ENCODE results near the gene ZSCAN12. TPM values are rescaled to one million over a fixed set of nuclear protein-coding genes. Genes with fewer than 3 reads are reported as not detected.

ZSCAN12 gene
- total RNA-seq, 1 donor from 2014 or later = 20.7 TPM

DNA sequence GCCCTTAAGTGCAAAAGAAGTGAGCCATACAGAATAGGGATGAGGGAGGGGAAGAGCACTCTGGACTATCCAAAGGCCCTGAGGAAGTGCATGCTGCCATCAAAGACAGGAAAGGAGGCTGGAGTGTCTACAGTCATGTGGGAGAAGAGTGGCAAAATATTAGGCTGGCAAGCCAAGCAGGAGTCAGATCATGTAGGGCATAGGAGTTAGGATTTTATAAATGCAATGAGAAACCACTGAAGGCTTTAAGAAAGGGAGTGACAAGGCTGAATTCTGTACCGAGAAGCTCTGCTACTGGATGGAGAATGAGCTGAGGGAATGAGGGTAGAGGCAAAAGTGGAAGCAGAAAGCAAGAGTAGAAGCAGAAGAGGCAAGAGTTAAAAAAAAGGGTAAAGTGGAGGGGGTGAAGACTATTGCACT, 65.9 kb downstream of the ZSCAN12 start:
- no peaks in the 10 kb centered on the region for H3K4me1 Mint-ChIP-seq
- no peaks in the 10 kb centered on the region for H3K9me3 ChIP-seq (ENCODE audit: low read depth)
- no peak overlapping the region for H3K9ac ChIP-seq
- H2AFZ ChIP-seq (replicated peaks) = no peak overlapping the region
- H4K20me1 ChIP-seq (ENCODE audit: low read depth) = no peaks in the 10 kb centered on the region
- no peak overlapping the region for H3K4me3 Mint-ChIP-seq
- H3K4me1 ChIP-seq = peaks cover 21% of the 10 kb centered on the region
- peak overlapping the region; percentile 4 for H3K27ac Mint-ChIP-seq
- TF ChIP-seq EZH2phosphoT487 (IDR thresholded peaks at IDR 0.05) = no peak
- no peak for TF ChIP-seq EZH2 (IDR thresholded peaks at IDR 0.05)
- TF ChIP-seq, protein P1, sequence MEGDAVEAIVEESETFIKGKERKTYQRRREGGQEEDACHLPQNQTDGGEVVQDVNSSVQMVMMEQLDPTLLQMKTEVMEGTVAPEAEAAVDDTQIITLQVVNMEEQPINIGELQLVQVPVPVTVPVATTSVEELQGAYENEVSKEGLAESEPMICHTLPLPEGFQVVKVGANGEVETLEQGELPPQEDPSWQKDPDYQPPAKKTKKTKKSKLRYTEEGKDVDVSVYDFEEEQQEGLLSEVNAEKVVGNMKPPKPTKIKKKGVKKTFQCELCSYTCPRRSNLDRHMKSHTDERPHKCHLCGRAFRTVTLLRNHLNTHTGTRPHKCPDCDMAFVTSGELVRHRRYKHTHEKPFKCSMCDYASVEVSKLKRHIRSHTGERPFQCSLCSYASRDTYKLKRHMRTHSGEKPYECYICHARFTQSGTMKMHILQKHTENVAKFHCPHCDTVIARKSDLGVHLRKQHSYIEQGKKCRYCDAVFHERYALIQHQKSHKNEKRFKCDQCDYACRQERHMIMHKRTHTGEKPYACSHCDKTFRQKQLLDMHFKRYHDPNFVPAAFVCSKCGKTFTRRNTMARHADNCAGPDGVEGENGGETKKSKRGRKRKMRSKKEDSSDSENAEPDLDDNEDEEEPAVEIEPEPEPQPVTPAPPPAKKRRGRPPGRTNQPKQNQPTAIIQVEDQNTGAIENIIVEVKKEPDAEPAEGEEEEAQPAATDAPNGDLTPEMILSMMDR (IDR thresholded peaks at IDR 0.05) = no peak
- no peak overlapping the region for H3K27ac ChIP-seq
- H3K36me3 Mint-ChIP-seq = peaks cover 13% of the 10 kb centered on the region
- DNase-seq (ENCODE audit: low spot score) = no peak
- no peak overlapping the region for H3K4me2 ChIP-seq
- no peaks in the 10 kb centered on the region for H3K27me3 Mint-ChIP-seq (ENCODE audit: insufficient read depth, low read depth)
- H3K9me3 Mint-ChIP-seq = peaks cover 11% of the 10 kb centered on the region
- no peak overlapping the region for H3K4me3 ChIP-seq
- peaks cover 31% of the 10 kb centered on the region for H3F3A ChIP-seq (ENCODE audit: low read depth)
- H3K79me2 ChIP-seq (ENCODE audit: low read depth) = peaks cover 22% of the 10 kb centered on the region
- H3K27me3 ChIP-seq = no peaks in the 10 kb centered on the region
- no peaks in the 10 kb centered on the region for H3K36me3 ChIP-seq

DNA sequence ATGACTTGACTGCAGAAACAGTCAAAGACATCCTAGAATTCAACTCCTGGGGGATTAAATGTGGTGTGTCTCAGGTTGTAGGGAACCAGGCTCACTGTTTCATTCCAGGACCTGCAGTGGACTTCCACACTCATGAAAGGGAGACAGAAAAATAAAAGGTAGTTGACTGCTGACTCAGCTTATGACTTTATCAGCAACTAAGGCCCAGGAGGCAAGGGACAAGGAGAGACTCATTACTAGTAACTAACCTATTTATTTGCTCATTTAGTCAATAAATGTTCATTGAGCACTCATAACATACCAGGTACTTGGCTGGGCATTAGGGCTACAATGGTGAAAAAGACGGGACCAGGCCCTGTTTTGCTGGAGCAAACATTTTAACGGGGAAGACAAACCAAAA, 66.5 kb downstream of the ZSCAN12 start:
- peaks cover 21% of the 10 kb centered on the region for H3K4me1 ChIP-seq
- H3K27ac ChIP-seq = no peak overlapping the region
- H3K27me3 ChIP-seq = no peaks in the 10 kb centered on the region
- H3K27me3 Mint-ChIP-seq (ENCODE audit: insufficient read depth, low read depth) = no peaks in the 10 kb centered on the region
- DNase-seq (ENCODE audit: low spot score) = no peak
- H3K4me3 Mint-ChIP-seq = no peak overlapping the region
- no peaks in the 10 kb centered on the region for H3K4me1 Mint-ChIP-seq
- H3K4me3 ChIP-seq = no peak overlapping the region
- no peak overlapping the region for H3K9ac ChIP-seq
- H4K20me1 ChIP-seq (ENCODE audit: low read depth) = no peaks in the 10 kb centered on the region
- no peak overlapping the region for H3K27ac Mint-ChIP-seq
- H3K4me2 ChIP-seq = no peak overlapping the region
- peaks cover 31% of the 10 kb centered on the region for H3F3A ChIP-seq (ENCODE audit: low read depth)
- no peaks in the 10 kb centered on the region for H3K9me3 ChIP-seq (ENCODE audit: low read depth)
- H2AFZ ChIP-seq (replicated peaks) = no peak overlapping the region
- peaks cover 11% of the 10 kb centered on the region for H3K9me3 Mint-ChIP-seq
- no peaks in the 10 kb centered on the region for H3K36me3 ChIP-seq
- H3K36me3 Mint-ChIP-seq = peaks cover 13% of the 10 kb centered on the region
- TF ChIP-seq, protein P1 (IDR thresholded peaks at IDR 0.05) = no peak
- TF ChIP-seq EZH2phosphoT487 (IDR thresholded peaks at IDR 0.05) = no peak
- no peak for TF ChIP-seq EZH2 (IDR thresholded peaks at IDR 0.05)
- H3K79me2 ChIP-seq (ENCODE audit: low read depth) = peaks cover 18% of the 10 kb centered on the region

- Histone ChIP-seq H3K36me3 (peaks cover 9% of the 10 kb centered on the region), H3K4me2 (no peak overlapping the region), H3K4me3 (no peak overlapping the region), H3K9me3 (ENCODE audit: low read depth) (peaks cover 15% of the 10 kb centered on the region), H2AFZ (replicated peaks) (no peak overlapping the region), H3K4me1 (peaks cover 8% of the 10 kb centered on the region), H3F3A (ENCODE audit: low read depth) (peaks cover 9% of the 10 kb centered on the region), H3K27me3 (no peaks in the 10 kb centered on the region), H4K20me1 (ENCODE audit: low read depth) (no peaks in the 10 kb centered on the region), H3K79me2 (ENCODE audit: low read depth) (no peaks in the 10 kb centered on the region), H3K27ac (no peak overlapping the region), H3K9ac (no peak overlapping the region)
- no peaks in the 10 kb centered on the region for H3K4me1 Mint-ChIP-seq
- H3K27me3 Mint-ChIP-seq (ENCODE audit: insufficient read depth, low read depth) = no peaks in the 10 kb centered on the region
- no peak overlapping the region for H3K4me3 Mint-ChIP-seq
- DNase-seq (ENCODE audit: low spot score) = no peak
- TF ChIP-seq EZH2phosphoT487 (IDR thresholded peaks at IDR 0.05) = no peak
- no peak for TF ChIP-seq EZH2 (IDR thresholded peaks at IDR 0.05)
- TF ChIP-seq, protein P1 (IDR thresholded peaks at IDR 0.05) = no peak
- peaks cover 37% of the 10 kb centered on the region for H3K9me3 Mint-ChIP-seq
- no peak overlapping the region for H3K27ac Mint-ChIP-seq
- peaks cover 40% of the 10 kb centered on the region for H3K36me3 Mint-ChIP-seq
Measured at GRCh38 chr6:28330041-28330440, 69.5 kb downstream of the ZSCAN12 start.

Small RNA genes within 50 kb of the gene (small RNA-seq; reads per million reads assigned to genes)
- not detected for gene RNU2-45P

Other genes starting within 250 kb of the ZSCAN12 start
- gene ZSCAN9, start 174.5 kb downstream of the ZSCAN12 start, total RNA-seq (ENCODE audit: low replicate concordance) = 34.6 and 34.7 TPM in 2 replicates
- gene ZKSCAN4, start 147.5 kb downstream of the ZSCAN12 start, total RNA-seq (ENCODE audit: low replicate concordance) = 5.9 and 9.8 TPM in 2 replicates
- gene NKAPL, start 140.4 kb downstream of the ZSCAN12 start, total RNA-seq (ENCODE audit: low replicate concordance) = not detected in 2 replicates
- 36.8 and 40.5 TPM in 2 replicates for gene ZSCAN26, start 132.6 kb downstream of the ZSCAN12 start, total RNA-seq (ENCODE audit: low replicate concordance)
- 13.6 and 13.8 TPM in 2 replicates for gene PGBD1, start 118.2 kb downstream of the ZSCAN12 start, total RNA-seq (ENCODE audit: low replicate concordance)
- gene ZSCAN31, start 63.6 kb downstream of the ZSCAN12 start, total RNA-seq (ENCODE audit: low replicate concordance) = 6.6 and 8.3 TPM in 2 replicates
- gene ZKSCAN3, start 49.8 kb downstream of the ZSCAN12 start, total RNA-seq (ENCODE audit: low replicate concordance) = 9.0 and 12.3 TPM in 2 replicates
- gene ZSCAN23, start 43.7 kb upstream of the ZSCAN12 start, total RNA-seq (ENCODE audit: low replicate concordance) = 20.4 and 21.3 TPM in 2 replicates
- not detected in 2 replicates for gene GPX6, start 116.0 kb upstream of the ZSCAN12 start, total RNA-seq (ENCODE audit: low replicate concordance)
- not detected in 2 replicates for gene GPX5, start 126.1 kb upstream of the ZSCAN12 start, total RNA-seq (ENCODE audit: low replicate concordance)